DOHH2 (cell line): ENCODE measurements around the gene MMP24OS.
"Not testable (repeated sequence)": the region's sequence is repeated elsewhere in the genome, so short reads cannot be mapped to it uniquely, and the experiment has no call there.

Experiments
- H3F3A ChIP-seq: fragments of 200-600 bp; sonication (generic), shearing (Covaris generic); 2 replicates; pipeline ENCODE4 v1.6.0; 2016; ENCODE audit warnings: antibody characterized with exemption, mild to moderate bottlenecking; ENCODE audit not compliant: control insufficient read depth, insufficient read depth
- H3K27ac ChIP-seq: fragments of 200-600 bp; sonication (generic); 2 replicates; pipeline ENCODE4 v1.5.1; 2014; ENCODE audit warnings: low read depth, mild to moderate bottlenecking, low read length, moderate library complexity
- H3K27me3 ChIP-seq: fragments of 200-600 bp; sonication (generic); 2 replicates; pipeline ENCODE4 v1.6.1; 2014; ENCODE audit warnings: mild to moderate bottlenecking, low read length, mixed read lengths; ENCODE audit not compliant: control insufficient read depth
- H3K36me3 ChIP-seq: fragments of 200-600 bp; sonication (generic); 2 replicates; pipeline ENCODE4 v1.6.1; 2014; ENCODE audit warnings: mild to moderate bottlenecking, low read length, moderate library complexity, mixed read lengths; ENCODE audit not compliant: control insufficient read depth
- H3K4me1 ChIP-seq: fragments of 200-600 bp; sonication (generic); 2 replicates; pipeline ENCODE4 v1.6.1; 2014; ENCODE audit warnings: mild to moderate bottlenecking, low read length, mixed read lengths; ENCODE audit not compliant: control insufficient read depth
- H3K4me2 ChIP-seq: fragments of 200-600 bp; sonication (generic); 2 replicates; pipeline ENCODE4 v1.6.0; 2014; ENCODE audit warnings: mild to moderate bottlenecking, low read length, moderate library complexity
- H3K4me3 ChIP-seq: fragments of 200-600 bp; sonication (generic); 2 replicates; pipeline ENCODE4 v1.5.1; 2014; ENCODE audit warnings: mild to moderate bottlenecking, low read length, mixed read lengths
- H3K79me2 ChIP-seq: fragments of 200-600 bp; sonication (generic); 2 replicates; pipeline ENCODE4 v1.6.1; 2014; ENCODE audit warnings: mild to moderate bottlenecking, low read length, mixed read lengths; ENCODE audit not compliant: control insufficient read depth
- H3K9me2 ChIP-seq: fragments of 200-600 bp; sonication (generic); replicated peaks from 2 replicates; pipeline ENCODE4 v1.6.1; 2014; ENCODE audit warnings: mild to moderate bottlenecking, low read length, mixed read lengths; ENCODE audit not compliant: control insufficient read depth
- H3K9me3 ChIP-seq: fragments of 200-600 bp; sonication (generic); 2 replicates; pipeline ENCODE4 v1.6.1; 2014; ENCODE audit warnings: antibody characterized with exemption, low read length, mixed read lengths; ENCODE audit not compliant: control insufficient read depth, insufficient read depth
- H4K20me1 ChIP-seq: fragments of 200-600 bp; sonication (generic); 2 replicates; pipeline ENCODE4 v1.6.0; 2014; ENCODE audit warnings: low read depth, mild to moderate bottlenecking, antibody characterized with exemption, low read length, moderate library complexity; ENCODE audit not compliant: control insufficient read depth, insufficient read depth
- CTCF ChIP-seq: fragments of 200-600 bp; sonication (generic); IDR thresholded peaks from one replicate; pipeline ENCODE4 v1.5.1; 2014; ENCODE audit warnings: antibody characterized with exemption, mild to moderate bottlenecking, low read depth, low read length; ENCODE audit not compliant: poor library complexity, severe bottlenecking
- EZH2phosphoT487 ChIP-seq: fragments of 200-600 bp; sonication (generic); IDR thresholded peaks from 2 replicates; pipeline ENCODE4 v1.6.1; 2017; ENCODE audit warnings: borderline replicate concordance, mild to moderate bottlenecking, antibody characterized with exemption, low read length, moderate library complexity, mixed read lengths

The MMP24OS gene

GRCh38 chr20:35267092-35267491 lies 10.8 kb downstream of the MMP24OS start:
- no peak for TF ChIP-seq EZH2phosphoT487
- no peak for TF ChIP-seq CTCF

GRCh38 chr20:35264755-35265154 lies 13.2 kb downstream of the MMP24OS start:
- Histone ChIP-seq H3K9me3 (no peaks in the 10 kb centered on the region), H3K79me2 (no peaks in the 10 kb centered on the region), H3F3A (no peaks in the 10 kb centered on the region), H3K36me3 (no peaks in the 10 kb centered on the region), H4K20me1 (no peaks in the 10 kb centered on the region), H3K27ac (no peak overlapping the region), H3K4me1 (no peaks in the 10 kb centered on the region), H3K9me2 (no peaks in the 10 kb centered on the region), H3K4me2 (no peak overlapping the region), H3K27me3 (no peaks in the 10 kb centered on the region), H3K4me3 (no peak overlapping the region)
- TF ChIP-seq CTCF (no peak), EZH2phosphoT487 (no peak)

More at GRCh38 chr20:35267092-35267491, 10.8 kb downstream of the MMP24OS start:
- H3K9me2 ChIP-seq: no peaks in the 10 kb centered on the region
- H3K9me3 ChIP-seq: no peaks in the 10 kb centered on the region
- H3K36me3 ChIP-seq: no peaks in the 10 kb centered on the region
- H3K4me2 ChIP-seq: no peak overlapping the region
- no peak overlapping the region for H3K27ac ChIP-seq
- H3K4me3 ChIP-seq: no peak overlapping the region
- no peaks in the 10 kb centered on the region for H4K20me1 ChIP-seq
- no peaks in the 10 kb centered on the region for H3K27me3 ChIP-seq
- H3K79me2 ChIP-seq: no peaks in the 10 kb centered on the region
- no peaks in the 10 kb centered on the region for H3K4me1 ChIP-seq
- no peaks in the 10 kb centered on the region for H3F3A ChIP-seq

GRCh38 chr20:35263532-35264341 lies 14.2 kb downstream of the MMP24OS start:
- TF ChIP-seq EZH2phosphoT487 (no peak), CTCF (no peak)
- Histone ChIP-seq H3F3A (no peaks in the 10 kb centered on the region), H3K9me2 (no peaks in the 10 kb centered on the region), H3K27me3 (no peaks in the 10 kb centered on the region), H3K36me3 (no peaks in the 10 kb centered on the region), H3K4me1 (no peaks in the 10 kb centered on the region), H3K4me3 (no peak overlapping the region), H3K27ac (no peak overlapping the region), H4K20me1 (no peaks in the 10 kb centered on the region), H3K9me3 (no peaks in the 10 kb centered on the region), H3K4me2 (no peak overlapping the region), H3K79me2 (no peaks in the 10 kb centered on the region)

DNA sequence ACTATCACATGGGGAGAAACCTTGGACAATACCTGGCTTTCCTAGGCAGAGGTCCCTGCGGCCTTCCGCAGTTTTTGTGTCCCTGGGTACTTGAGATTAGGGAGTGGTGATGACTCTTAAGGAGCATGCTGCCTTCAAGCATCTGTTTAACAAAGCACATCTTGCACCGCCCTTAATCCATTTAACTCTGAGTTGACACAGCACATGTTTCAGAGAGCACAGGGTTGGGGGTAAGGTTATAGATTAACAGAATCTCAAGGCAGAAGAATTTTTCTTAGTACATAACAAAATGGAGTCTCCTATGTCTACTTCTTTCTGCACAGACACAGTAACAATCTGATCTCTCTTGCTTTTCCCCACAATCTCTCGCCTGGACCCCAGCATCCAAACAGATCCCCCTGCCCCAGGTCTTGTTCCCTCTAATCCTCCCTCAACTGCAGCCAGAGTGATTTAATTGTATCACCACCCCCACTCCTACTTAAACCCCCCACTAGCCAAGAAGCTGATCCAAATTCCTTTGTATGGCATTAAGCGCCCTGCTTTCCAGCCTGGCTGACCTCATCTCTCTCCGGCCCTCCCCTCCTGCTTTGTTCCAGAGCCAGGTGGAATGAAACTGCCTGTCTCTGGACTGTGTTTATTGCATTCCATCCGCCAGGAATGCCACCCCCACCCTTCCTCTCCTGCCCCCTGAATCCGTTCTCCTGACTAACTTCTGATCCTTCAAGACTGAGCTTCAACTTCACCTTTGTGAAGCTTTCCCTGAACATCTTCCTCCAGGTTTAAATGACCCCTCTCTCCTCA lies 15.0 kb downstream of the MMP24OS start:
- not testable (repeated sequence) for H3K9me2 ChIP-seq, H3K36me3 ChIP-seq, H3K27me3 ChIP-seq, H3K27ac ChIP-seq, H3K9me3 ChIP-seq, H3K4me2 ChIP-seq, H3K4me1 ChIP-seq, H3F3A ChIP-seq, H3K79me2 ChIP-seq, H4K20me1 ChIP-seq, H3K4me3 ChIP-seq

- H3K27me3 ChIP-seq, H3K79me2 ChIP-seq, H3K9me3 ChIP-seq, H4K20me1 ChIP-seq, H3K27ac ChIP-seq, H3K36me3 ChIP-seq, H3K4me2 ChIP-seq, H3K9me2 ChIP-seq, H3F3A ChIP-seq, H3K4me1 ChIP-seq, H3K4me3 ChIP-seq: not testable (repeated sequence)
These were observed 15.6 kb downstream of the MMP24OS start for GRCh38 chr20:35262321-35262720.
